Fibroblast of villous mesenchyme (primary cell): Measurements from ENCODE around the gene WNK2. TPM values are rescaled to one million over a fixed set of nuclear protein-coding genes. Genes with fewer than 3 reads are reported as not detected.

ENCODE experiments used
- DNase-seq: peaks from one replicate; pipeline ENCODE4 v3.0.0-alpha.2; 2010; ENCODE audit warnings: low read depth
- H3K4me3 ChIP-seq: 2 replicates; pipeline ENCODE4 v1.5.1; 2011; ENCODE audit warnings: low read depth, mild to moderate bottlenecking, low read length
- total RNA-seq: library from RNA; depleted of rRNA; stranded (reverse); fragments of >200 nt; gene quantifications from 2 replicates; pipeline ENCODE4 v1.2.3, GENCODE V29; 2012
- TF ChIP-seq, protein P1 (sequence below): IDR thresholded peaks from 2 replicates; pipeline ENCODE4 v1.5.1; 2012; ENCODE audit warnings: low read depth, mild to moderate bottlenecking, low read length; ENCODE audit not compliant: insufficient read depth

The WNK2 gene
- total RNA-seq, 1 donor, result not detected

DNA sequence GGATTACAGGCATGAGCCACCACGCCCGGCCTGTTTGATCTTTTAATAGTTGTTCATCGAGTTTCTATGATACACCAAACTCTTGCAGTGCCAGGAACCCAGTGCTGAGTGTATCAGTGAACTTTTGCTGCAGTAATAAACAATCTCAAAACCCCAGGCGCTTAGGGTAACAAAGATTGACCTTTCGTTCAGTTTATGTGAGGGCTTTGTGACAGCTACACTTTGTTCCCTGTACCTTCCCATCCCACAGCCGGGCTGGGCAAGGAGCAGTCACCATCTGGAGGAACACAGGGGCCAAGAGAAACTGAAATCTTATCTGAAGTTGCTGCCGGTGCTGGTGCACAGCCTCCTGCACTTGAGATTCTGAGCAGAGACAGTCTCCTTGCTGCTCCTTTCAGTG lies 17.2 kb upstream of the WNK2 start:
- H3K4me3 ChIP-seq, result no peak overlapping the region
- DNase-seq, result no peak
- TF ChIP-seq, protein P1, sequence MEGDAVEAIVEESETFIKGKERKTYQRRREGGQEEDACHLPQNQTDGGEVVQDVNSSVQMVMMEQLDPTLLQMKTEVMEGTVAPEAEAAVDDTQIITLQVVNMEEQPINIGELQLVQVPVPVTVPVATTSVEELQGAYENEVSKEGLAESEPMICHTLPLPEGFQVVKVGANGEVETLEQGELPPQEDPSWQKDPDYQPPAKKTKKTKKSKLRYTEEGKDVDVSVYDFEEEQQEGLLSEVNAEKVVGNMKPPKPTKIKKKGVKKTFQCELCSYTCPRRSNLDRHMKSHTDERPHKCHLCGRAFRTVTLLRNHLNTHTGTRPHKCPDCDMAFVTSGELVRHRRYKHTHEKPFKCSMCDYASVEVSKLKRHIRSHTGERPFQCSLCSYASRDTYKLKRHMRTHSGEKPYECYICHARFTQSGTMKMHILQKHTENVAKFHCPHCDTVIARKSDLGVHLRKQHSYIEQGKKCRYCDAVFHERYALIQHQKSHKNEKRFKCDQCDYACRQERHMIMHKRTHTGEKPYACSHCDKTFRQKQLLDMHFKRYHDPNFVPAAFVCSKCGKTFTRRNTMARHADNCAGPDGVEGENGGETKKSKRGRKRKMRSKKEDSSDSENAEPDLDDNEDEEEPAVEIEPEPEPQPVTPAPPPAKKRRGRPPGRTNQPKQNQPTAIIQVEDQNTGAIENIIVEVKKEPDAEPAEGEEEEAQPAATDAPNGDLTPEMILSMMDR, result no peak

DNA sequence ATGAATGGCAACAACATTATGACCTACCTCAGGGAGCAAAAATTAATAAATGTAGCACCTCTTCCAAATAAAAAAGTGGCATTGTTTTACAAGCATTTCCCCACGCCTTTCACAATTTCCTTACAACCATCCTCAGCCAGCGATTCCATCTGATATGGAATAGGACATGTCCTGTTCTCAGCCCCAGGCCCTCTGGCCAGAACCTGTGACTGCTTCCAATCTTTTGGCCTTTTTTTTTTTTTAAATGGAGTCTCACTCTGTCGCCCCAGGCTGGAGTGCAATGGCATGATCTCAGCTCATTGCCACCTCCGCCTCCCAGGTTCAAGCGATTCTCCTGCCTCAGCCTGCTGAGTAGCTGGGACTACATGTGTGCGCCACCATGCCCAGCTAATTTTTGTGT lies 16.8 kb upstream of the WNK2 start:
- H3K4me3 ChIP-seq, result no peak overlapping the region
- DNase-seq, result no peak
- TF ChIP-seq, protein P1, result no peak

DNA sequence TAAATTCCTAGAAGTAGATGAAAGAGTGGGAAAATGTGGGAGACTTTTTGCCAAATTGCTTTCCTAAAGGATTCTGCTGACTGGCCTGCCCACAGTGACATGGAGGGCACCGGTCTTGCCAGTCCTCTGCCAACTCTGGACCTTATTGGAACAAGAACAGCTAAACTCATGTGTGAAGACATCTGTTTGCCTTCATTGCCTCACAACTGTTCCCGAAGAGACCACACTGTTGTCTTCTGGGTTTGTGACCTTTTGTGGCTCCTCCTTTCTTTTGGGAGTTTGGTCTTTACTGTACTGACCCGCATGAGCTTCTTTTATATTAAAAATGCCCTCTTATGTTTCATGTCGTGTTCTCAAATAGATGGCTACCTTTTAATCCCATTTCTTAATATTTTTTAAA lies 16.1 kb upstream of the WNK2 start:
- no peak for DNase-seq
- H3K4me3 ChIP-seq, result no peak overlapping the region
- TF ChIP-seq, protein P1, result no peak

DNA sequence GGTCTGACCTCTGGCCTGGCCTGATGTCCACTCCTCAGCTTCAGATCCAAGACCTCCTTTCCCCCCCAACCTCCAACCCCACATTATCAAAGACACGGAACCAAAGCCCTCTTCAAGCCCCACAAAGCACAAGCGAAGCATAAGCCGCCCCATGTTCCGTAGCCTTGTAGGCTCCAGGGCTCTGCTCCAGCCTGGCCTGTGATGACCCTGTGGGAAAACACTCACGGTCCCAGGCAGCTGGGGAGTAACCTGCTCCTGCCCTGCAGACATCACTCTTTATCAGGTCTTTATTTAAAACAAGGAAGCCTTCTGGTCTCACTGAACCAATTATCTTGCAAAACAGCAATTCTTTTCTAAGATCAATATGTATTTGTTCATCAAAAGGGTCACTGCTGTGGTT lies 15.4 kb upstream of the WNK2 start:
- H3K4me3 ChIP-seq, result no peak overlapping the region
- no peak for DNase-seq
- TF ChIP-seq, protein P1, result no peak

DNA sequence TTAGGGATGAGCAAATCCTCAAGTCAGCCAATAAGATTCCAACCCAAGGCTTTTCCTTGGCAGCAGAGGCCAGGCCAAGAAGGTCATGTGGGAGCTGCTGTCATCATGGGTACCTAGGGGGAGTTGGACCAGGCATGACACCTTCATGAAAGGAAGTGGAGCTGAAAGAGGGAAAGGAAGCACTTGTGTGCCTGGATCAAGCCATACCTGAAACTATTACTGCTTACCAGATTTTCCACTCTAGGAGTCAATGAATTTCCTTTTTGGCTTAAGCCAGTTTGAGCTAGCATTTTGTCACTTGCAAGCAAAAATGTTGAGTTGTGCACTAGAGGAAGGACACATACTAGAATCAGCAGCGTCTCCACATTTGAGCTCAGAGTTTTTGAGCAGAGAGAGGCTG lies 14.5 kb upstream of the WNK2 start:
- DNase-seq, result no peak
- H3K4me3 ChIP-seq, result no peak overlapping the region
- TF ChIP-seq, protein P1, result no peak

DNA sequence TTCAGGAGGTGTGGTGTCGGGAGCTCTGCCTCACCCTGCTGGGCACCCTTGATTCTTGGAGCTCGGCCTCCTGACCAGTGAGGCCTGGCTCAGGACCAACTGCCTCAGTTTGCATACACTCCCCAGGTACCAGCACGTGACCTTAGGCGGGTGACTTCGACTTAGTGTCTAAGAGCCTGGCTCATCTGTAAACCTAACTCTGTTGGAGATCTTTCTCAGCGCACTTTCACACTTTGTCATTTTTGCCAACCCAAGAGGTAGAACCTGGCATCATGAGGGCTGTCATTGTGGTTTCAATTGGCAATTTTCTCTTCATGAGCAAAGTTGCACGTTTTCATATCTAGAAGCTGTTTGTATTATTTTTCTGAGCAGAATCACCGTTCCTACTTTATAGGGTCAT lies 13.4 kb upstream of the WNK2 start:
- DNase-seq, result no peak
- TF ChIP-seq, protein P1, result no peak
- no peak overlapping the region for H3K4me3 ChIP-seq

DNA sequence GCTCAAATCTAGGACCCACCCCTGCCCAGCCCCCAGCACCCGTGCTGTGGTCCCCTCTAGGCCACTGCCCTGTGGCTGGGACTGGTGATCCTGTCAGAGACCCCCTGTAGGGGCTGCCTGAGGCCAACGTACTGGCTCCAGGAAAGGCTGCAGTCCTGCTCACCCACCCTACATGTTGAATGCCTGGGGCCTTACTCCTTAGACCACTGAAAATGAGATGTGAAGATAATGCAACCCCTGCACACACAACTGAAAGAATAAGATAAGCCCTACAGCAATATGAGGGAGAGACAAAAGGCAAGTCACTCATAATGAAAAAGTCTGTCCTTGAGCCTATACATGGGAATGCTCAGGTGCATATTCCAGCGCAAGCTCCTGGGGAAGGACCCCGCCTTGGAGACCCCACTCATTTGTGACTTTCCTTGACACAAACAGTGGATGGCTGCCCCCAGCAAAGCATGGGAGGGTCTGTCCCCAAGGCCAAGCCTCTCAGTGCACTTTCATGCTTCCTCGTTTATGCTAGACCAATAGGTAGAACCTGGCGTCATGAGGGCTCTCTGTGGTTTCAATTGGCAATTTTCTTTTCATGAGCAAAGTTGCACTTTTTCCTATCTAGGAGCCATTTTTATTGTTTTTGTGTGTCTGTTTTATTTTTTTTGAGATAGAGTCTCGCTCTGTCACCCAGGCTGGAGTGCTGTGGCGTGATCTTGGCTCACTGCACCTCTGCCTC lies 12.5 kb upstream of the WNK2 start:
- TF ChIP-seq, protein P1, result no peak
- no peak overlapping the region for H3K4me3 ChIP-seq
- DNase-seq, result no peak
